NCI-H2107 (cell line): Measurements from ENCODE around the gene DCP1B.
"Not testable (repeated sequence)": the region's sequence is repeated elsewhere in the genome, so short reads cannot be mapped to it uniquely, and the experiment has no call there.

Experiments used
- DNase-seq: peaks from one replicate; lab custom pipeline; 2025; lab: John Stamatoyannopoulos, UW

Gene DCP1B

DNA sequence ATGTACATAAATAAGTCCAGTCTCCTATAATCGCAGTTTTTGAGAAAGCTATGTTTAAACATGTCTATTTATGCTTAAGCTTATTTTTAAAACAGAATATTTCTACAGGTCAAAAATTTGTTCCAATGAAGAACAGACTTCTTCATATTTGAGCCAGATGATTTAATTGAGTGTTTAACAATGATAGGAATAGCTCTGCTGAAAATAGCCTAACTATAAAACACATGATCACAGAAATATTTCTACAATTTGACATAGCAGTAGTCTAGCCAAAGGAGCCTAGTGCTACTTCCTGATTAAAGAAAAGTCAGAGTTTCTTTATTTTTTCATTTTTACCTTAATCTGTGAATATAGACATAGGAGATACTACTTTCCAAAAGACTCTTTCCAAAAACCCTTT, 29.4 kb downstream of the DCP1B start:
- DNase-seq: no peak

DNA sequence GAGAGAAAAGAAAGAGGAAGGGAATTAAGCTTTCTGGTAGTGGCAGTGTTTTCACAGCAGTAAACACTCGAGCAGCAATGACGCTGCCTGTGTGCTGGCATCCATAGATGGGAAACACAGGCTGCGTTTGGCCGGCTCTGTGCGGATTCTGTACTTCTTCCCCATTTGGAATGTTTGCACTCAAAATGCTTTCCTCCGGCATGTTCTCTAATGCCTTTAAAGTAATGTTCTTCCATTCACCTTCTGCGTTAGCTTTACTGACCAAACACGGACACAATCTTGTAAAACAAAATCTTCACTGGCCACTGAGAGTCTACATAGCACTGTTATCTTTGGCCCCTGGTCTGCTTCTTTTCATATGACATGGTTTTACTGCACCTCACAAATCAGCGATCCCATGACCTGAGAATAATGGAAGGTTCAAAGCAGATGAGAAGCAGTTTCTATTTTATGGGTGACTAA, 31.4 kb downstream of the DCP1B start:
- no peak for DNase-seq

DNA sequence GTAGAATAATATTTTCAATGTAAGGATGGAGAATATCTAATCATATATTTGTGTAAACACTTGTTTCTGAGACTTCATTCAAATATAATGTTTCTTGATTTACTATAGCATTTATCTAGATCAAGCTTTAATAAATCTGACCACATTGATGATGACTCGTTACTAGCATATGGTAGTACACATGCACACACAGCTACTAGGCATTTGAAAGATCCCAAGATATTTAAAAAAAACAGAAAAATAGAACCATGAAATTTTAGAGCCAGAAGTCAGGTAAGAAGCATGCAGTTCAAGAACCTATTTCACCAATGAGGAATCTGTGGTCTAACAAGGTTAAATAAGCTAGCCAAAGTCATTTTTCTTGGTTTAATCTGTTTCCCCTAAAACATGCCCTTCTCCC, 32.0 kb downstream of the DCP1B start:
- DNase-seq: no peak

DNA sequence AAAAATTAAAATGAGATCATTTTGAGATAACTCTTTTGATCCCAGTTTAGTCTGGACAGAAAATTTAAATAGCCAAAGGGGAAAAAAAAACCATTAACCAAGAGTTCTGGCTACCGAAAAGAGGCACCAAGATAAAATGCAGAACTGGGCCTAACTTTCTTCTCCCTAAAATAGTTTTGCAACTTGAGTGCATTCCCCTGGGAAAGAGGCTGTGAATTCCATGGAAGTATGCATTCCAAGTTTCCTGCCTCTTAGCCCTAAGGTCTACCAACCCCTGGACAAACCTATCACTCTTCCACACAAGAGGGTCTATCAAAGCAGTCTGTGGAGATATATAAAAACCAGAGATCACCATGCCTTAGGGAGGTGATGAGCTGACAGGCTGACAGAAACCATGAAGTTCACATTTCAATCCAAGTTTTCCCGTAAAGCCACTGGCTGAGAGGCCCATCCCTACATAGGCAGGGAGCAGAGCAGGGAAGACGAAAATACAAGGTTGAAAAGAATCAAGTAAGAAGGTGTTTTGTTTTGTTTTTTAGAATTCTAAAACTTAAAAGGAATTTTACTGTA, 33.8 kb downstream of the DCP1B start:
- no peak for DNase-seq

DNA sequence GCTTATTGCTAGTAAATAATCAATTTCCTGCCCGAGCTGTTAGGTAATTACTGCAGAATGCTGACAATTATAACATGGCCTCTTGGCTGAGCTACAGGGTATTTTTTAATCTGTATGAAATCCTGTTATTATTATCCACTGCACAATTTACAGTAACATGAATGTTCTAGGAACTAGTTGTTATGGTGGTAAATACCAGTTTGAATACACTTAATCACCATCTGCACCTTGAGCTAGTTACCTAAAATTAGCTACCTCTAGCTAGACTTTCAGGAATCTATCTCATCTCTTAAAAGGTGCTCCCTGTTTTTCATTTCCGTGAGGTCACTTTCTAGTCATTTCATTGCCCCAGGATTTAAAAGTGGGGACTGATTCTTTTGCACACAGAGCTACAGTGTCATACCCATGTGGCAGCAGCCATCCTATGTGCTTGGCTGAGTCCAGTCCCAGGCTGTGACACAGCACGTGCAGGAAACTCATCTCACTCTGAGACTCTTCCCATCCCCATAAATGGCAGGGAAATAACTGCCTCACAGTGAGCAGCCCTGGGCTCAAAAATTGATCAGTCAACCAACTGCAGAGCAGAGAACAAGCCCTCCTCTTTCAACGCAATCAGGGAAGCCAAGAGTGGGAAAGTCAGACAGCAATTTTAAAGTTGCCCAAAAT, 37.6 kb downstream of the DCP1B start:
- no peak for DNase-seq

DNA sequence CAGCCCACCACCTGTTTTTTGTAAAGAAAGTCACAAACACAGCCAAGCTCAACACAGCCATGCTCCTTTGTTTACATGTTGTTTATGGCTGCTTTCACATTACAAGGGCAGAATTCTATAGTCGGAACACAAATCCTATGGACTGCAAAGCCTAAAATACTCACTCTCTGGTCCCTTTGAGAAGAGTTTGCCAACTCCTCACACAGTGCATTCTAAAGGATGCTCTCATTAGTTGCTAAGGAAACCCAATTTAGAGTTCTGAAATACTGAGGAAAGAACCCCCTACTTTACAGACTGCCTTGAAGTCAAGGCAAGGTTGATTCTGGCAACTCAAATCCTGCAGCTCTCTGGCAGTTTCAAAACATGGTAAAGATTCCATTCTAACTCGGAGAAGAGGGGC, 38.3 kb downstream of the DCP1B start:
- DNase-seq: no peak

DNA sequence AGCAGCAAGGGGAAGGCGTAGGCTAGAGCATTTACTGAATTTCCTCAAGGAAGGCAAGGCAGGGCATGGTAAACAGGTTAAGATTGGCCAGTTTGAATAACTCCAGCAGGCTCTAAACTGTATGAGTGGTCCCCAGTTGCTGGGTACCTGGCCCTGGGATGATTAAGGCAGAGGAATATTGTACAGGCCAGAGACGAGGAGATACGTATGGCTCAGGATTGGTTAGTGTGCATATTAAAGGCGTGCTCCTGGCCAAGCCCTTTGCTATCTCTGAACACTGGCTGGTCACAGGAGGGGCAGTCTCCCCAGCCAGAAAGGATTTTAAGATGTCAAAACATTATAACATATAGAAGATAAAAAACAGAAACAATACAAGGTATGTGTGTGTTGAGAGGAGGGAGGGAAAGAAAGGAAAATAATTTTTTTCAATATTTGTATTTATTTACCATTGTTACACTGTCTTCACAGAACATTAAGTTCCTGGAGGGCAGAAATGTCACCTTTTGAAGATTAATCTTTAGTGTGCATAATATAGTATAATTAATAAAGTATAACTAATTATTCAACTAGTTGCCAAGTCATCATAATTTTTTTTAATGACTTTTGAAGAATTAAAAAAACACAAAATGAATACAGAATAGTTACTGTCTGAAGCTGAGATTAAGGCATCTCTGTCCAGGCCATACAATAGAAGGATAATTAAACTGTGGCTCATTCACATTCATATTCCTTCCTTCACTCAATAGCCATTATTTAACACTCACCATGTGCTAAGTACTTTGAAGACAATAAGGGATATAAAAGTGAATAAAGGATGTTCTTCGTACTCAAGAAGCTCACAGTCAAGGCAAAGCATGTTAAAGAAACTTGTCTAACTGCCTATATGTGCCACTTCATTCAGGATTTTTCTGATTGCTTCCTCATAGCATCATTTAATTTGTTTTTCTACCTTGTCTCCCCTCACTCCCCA, 41.9 kb downstream of the DCP1B start:
- no peak for DNase-seq

DNA sequence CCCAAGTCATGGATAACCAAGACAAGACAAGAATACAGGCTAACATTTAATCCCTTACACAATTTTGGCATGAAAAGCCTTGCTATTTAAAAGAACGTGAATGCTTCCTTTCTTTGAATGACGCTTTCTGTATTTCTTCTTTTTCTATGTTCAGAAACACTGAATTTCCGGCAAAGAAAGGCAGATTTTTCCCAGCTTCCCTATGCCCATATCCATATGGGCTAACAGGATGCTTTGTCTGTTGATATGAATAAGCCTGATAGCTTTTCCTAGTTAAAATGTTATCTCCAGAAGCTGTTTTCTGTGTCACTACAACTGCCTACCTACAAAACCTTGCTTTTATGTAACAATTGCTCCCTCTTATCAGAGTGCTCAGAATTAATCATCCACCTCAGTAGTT, 47.5 kb downstream of the DCP1B start:
- DNase-seq: no peak

DNA sequence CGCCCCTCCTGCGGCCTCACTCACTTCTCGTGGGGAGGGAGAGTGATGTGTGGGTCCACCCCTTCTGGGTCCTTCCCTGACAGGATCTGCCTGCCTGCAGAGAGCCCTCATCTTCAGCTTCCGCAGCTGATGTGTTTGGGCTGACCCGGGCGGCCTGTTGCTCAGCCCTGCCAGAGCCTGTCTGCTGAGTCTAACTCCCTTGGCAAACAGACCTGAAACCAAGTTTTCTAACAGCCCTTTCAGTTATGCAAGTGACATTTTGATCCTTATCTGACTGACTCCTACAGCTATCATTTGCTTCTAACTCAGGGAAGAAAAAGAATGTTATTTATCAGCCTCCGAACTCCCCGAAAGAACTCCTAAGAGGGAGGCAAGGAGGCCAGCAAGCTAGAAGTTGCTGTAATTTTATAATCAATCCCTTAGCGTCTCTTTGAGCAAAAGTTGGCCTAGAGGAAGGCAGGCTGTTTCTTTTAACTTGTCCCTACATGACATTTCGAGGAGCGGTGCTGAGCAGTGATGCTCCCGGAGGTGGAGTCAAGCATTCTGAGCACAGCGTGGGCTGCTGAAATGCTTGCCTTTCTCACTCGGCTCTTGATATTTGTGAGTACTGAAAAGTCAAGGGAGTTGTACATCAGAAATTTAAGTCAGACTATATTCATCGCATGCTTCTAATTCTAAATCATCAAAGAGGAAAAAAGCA, 54.3 kb downstream of the DCP1B start:
- no peak for DNase-seq

DNA sequence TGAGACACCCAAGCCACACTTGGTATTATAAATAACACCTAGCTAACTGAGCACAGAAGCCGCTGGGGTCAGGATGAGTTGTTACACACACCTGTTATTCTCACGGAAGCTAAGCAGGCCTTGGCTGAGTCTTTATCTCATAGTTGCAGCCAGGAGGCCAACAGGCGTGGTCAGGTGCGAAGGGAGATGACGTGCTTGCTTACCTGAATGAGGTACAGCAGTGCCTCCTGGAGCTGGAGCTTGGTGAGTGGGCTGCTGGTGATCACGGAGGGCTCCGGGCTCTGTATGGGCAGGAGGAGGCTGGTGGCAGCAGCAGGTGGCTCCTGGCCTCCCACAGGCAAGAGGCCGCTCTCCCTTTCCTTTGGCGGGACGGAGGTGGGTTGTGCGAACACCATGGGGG, 55.4 kb downstream of the DCP1B start:
- no peak for DNase-seq

DNA sequence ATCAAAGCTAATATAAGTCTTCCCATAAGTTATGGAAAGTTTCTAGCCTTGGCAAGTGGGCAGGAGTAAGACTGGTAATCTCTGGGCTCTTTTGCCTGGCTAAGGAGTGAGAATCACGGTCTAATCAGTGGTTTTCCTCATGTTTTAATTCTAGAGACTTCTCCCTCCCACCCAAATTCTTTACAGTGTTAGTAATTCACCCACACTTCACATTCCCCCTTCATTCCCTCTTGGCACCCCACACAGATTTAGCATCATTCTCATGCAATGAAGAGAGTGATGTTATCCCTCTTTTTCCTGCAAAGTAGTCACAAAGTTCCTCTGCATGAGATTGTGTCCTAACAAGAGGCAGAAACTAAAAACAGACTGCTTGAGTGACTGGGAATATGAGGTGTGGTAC, 57.2 kb downstream of the DCP1B start:
- DNase-seq: no peak

DNA sequence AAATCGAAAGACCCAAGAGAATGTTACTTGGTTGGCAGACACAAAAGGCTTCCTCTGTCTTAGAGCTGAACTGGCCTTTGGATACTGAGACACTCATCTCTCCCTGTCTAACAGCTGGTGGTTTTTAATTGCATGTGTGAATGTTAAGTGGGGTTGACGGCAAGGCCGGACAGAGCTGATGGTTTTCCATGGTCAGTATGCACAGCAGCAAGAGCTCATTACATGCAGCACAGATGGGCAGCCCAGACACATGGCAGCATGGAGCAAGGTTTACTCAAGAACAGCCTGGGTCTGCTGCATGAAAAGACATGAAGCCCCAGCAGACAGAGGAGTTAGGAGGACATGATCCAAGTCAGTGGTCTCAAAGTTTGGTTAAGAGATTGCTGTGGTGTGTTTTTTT, 58.0 kb downstream of the DCP1B start:
- DNase-seq: no peak

DNA sequence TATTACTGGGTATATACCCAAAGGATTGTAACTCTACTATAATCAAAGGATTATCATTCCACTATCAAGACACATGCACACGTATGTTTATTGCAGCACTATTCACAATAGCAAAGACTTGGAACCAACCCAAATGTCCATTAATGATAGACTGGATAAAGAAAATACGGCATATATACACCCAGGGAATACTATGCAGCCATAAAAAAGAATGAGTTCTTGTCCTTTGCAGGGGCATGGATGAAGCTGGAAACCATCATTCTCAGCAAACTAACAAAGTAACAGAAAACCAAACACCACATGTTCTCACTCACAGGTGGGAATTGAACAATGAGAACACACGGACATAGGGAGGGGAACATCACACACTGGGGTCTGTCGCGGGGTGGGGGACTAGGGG, 58.8 kb downstream of the DCP1B start:
- DNase-seq: not testable (repeated sequence)

DNA sequence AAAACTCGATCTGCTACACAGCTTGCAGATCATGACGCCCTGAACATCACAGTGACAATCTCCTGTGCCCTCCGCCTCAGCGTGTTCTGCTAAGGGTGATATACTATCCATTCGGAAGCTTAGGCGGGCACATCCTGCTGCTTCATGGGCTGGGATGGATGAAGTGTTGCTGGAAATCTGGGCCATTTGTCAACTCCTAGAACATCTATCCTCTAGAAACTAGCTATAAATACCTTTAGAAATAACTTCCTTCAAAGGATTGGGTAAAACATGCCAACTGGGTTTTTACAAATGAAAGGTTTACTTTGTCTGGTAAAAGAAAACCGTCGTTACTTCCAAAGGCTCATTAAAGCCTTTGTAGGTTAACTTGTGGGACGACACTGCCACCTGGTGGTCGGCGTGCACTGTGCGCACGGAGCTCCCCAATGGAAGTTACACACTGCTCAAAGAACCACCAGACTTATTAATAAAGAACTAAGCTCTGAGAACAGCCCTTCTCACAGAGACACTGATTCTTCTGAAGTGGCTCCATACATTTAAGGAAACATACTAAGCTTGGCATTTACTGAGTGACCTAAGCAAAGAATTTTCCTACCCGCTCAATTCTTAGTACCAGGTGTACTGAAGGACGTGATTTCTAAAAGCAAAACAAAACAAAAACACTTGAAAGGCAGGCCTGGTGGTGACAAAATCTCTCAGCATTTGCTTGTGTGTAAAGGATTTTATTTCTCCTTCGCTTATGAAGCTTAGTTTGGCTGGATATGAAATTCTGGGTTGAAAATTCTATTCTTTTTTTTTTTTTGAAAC, 64.3 kb downstream of the DCP1B start:
- DNase-seq: peak; percentile 75

DNA sequence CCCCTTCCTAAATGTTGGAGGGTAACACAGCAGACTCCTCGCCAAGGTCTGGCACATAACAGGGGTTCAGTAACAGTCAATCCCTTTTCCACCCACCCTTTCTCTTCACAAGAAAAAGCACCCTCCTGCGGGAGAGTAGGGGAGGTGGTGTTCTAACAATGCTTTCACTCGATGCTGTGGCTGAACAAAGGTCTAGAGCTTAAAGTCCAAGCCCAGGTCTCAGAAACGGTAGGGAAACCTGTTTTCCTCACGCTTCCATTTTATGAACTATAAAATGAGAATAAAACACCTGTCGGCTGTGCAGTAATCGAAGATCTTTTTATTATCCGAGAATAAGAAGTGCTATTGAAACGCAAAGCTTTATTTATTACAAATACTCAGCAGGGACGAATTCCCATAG, 64.9 kb downstream of the DCP1B start:
- no peak for DNase-seq

DNA sequence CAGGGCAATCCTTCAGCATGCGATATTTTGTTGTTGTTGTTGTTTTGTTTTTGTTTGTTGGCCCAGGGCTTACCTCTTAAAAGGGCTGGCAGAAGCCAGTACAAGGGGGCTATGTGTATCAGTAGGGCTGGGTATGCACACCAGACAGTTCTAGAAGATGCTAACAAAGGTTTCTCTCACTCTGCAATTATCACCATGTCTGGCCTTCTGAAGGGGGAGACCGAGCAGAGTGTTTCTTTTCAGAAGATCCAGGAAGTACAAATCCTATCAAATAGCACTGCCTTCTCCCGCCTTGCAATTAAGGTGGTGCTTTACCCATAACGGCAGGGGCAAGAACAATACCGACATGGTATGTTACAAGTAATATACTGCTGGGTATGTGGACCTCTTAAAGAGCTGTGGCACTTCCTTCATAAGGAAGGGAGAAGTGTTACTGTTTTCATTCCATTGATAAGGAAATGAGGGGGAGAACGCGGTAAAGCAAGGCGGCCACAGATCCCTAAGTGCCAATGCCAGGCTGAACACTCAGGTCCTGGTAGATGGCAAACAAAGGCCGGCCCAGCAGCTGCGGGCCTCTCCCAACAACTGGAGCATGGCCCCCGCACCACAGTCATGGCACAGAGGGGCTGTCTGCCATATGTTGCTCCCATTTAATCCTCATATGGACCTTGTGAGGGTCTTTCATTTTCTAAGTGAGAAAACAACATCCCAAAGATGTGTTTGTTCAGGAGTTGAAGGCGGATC, 66.6 kb downstream of the DCP1B start:
- DNase-seq: no peak

DNA sequence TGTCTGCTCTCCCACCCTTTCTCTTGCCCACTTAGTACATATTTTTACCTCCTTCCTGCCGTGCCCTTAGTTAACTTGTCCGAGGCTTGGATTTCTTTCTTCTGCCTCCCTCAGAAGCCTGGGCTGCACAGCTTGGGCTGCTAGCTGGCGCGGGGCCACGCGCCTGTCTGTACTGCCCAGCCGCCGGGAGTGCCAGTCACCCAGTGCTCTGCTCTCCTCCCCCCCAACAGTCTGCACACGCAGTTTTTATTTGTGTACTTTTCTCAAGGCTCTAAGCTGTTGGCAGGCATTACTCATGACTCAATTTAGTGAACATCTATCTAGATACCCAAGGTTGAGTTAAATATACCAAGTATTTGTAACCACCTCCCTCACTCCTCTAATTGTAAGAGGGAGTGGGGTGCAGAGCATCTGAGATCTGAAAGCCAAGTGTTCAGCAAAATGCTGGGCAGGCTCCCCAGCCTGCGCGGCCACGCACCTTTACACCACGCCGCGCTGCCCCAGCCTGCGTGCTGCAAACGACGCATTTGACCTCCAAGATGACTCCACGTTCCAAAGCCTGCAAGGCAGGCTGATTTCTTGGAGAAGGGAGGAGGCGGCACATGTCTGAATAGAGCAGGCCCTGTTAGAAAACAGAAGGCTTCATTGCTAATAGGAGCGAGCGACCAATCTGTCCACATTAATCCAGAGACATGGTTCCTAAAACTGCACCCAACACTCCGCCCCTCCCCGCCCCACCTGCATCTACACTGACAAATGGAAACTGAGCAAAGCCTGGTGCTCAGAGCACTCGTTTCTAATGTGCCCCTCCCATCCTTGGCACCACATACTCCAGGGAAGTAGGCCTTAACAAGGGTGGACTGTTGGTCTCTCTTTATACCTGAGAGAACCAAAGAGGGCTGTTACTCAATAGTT, 67.6 kb downstream of the DCP1B start:
- DNase-seq: peak; percentile 34

DNA sequence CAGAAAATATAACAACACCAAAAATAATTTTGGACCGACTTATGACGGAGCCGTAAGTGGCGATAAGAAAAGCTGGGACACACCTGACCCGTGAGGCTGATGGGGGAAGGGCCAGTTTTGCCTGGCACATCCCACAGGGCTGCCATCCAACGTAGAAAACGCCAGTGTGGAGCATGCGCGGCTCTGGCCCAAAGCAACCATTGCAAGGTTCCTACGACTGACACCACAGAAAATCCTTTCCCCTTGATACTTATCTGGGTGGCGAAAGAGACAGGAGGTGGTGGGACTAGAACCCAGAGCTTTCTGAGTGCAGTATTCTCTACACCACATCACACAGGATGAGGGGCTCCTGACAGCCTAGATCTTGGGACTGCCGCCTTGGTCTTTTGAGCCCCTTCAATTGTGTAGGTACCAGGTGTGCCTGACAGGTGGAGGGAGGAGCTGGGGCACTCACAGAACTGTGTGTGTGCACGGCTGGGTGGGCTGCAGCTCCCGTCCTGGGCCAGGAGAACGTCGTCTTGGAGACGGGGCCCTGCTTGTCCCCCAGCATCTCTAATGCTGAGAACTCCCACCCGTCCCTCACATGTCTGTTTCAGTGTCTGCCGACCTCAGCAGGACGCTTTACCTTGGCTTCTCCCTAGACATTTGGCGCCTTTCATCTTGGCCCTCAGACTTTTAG, 68.4 kb downstream of the DCP1B start:
- DNase-seq: no peak

DNA sequence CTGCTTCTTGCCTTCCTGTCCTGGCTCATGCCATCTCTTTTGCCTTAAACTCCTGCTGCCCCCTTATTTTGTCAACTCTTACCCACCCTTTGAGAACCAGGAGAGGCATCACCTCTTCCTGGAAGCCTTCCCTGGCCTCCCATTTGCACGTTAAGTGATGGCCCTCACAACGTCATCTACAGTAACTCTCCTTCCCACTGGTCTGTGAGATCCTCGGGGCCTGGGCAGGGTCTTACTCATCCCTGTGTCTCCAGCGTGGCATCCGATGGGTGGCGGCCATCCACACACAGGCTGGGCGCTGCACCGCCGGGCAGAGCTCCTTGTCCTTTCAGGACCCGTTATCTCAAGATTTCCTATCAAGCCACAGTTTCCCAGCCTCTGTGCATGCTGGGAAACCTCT, 69.0 kb downstream of the DCP1B start:
- no peak for DNase-seq
